ENCODE data around the gene CD6.
A peak's percentile ranks its signal among the peaks of the same experiment; 100 is the strongest.

Gene CD6

GRCh38 chr11:61065955-61066638 is 94.6 kb downstream of the CD6 start:
- no peak overlapping the region for H3K4me3 ChIP-seq (ENCODE audit: low read depth, low read length)
- POLR2A ChIA-PET: no interaction called here
- CTCF ChIA-PET: interaction anchor here (0.7 to 1.4 kb wide), 4 partner anchors 19 to 96 kb away, joined by 3 to 4 read pairs (median 3); no protein-coding TSS in a partner anchor
- TF ChIP-seq ZNF26 (tag by site-specific recombination; IDR thresholded peaks at IDR 0.05) (no peak), ZNF404 (tag by site-specific recombination; IDR thresholded peaks at IDR 0.05) (no peak), SP2 (tag by site-specific recombination; IDR thresholded peaks at IDR 0.05) (no peak), ZFP69B (tag by site-specific recombination; IDR thresholded peaks at IDR 0.05) (no peak), ZNF629 (tag by site-specific recombination; IDR thresholded peaks at IDR 0.05) (no peak), BCL11B (tag by site-specific recombination; IDR thresholded peaks at IDR 0.05; ENCODE audit: low read depth) (no peak), HOXA7 (CRISPR knock-in tag; IDR thresholded peaks at IDR 0.05; ENCODE audit: borderline replicate concordance) (no peak)
- no peak overlapping the region for H3K27ac ChIP-seq (ENCODE audit: extremely low read depth, low read depth, low read length)
- no peaks in the 10 kb centered on the region for H3K4me1 ChIP-seq (ENCODE audit: control insufficient read depth, insufficient read depth, low read length)
- no peaks in the 10 kb centered on the region for H3K9me3 ChIP-seq (ENCODE audit: control insufficient read depth, insufficient read depth, low read depth, low read length)
- no peaks in the 10 kb centered on the region for H3K36me3 ChIP-seq (ENCODE audit: control insufficient read depth in 2 of 2, insufficient read depth in 1 of 2, low read length in 2 of 2)

GRCh38 chr11:61066645-61067044 is 95.2 kb downstream of the CD6 start:
- Histone ChIP-seq H3K36me3 (ENCODE audit: control insufficient read depth in 2 of 2, insufficient read depth in 1 of 2, low read length in 2 of 2) (no peaks in the 10 kb centered on the region), H3K4me3 (ENCODE audit: low read depth, low read length) (no peak overlapping the region), H3K4me1 (ENCODE audit: control insufficient read depth, insufficient read depth, low read length) (no peaks in the 10 kb centered on the region), H3K9me3 (ENCODE audit: control insufficient read depth, insufficient read depth, low read depth, low read length) (no peaks in the 10 kb centered on the region), H3K27ac (ENCODE audit: extremely low read depth, low read depth, low read length) (no peak overlapping the region)
- POLR2A ChIA-PET: no interaction called here
- TF ChIP-seq ZNF664 (tag by site-specific recombination; IDR thresholded peaks at IDR 0.05) (0 out of 2 replicates have a peak, but pooled peaks have one; percentile 24), PRDM6 (tag by site-specific recombination; IDR thresholded peaks at IDR 0.05) (no peak)
- CTCF ChIA-PET: interaction anchor here (0.7 to 1.4 kb wide), 5 partner anchors 10 to 96 kb away, joined by 3 to 4 read pairs (median 3); no protein-coding TSS in a partner anchor

- H3K36me3 ChIP-seq (ENCODE audit: control insufficient read depth in 2 of 2, insufficient read depth in 1 of 2, low read length in 2 of 2): no peaks in the 10 kb centered on the region
- ChIA-PET CTCF (interaction anchor here (0.7 to 1.1 kb wide), 2 partner anchors 12 to 254 kb away, joined by 4 to 5 read pairs; no protein-coding TSS in a partner anchor), POLR2A (no interaction called here)
- no peaks in the 10 kb centered on the region for H3K4me1 ChIP-seq (ENCODE audit: control insufficient read depth, insufficient read depth, low read length)
- H3K9me3 ChIP-seq (ENCODE audit: control insufficient read depth, insufficient read depth, low read depth, low read length): no peaks in the 10 kb centered on the region
- H3K27ac ChIP-seq (ENCODE audit: extremely low read depth, low read depth, low read length): no peak overlapping the region
- H3K4me3 ChIP-seq (ENCODE audit: low read depth, low read length): no peak overlapping the region
- TF ChIP-seq ZBTB11 (tag by site-specific recombination; conservative IDR thresholded peaks at IDR 0.05; ENCODE audit: low read depth): no peak
- TF ChIP-seq SP7 (tag by site-specific recombination; IDR thresholded peaks at IDR 0.05): no peak
- no peak for TF ChIP-seq MYNN (tag by site-specific recombination; IDR thresholded peaks at IDR 0.05; ENCODE audit: borderline replicate concordance)
- no peak for TF ChIP-seq ZNF596 (tag by site-specific recombination; IDR thresholded peaks at IDR 0.05)
- no peak for TF ChIP-seq ZNF670 (tag by site-specific recombination; IDR thresholded peaks at IDR 0.05; ENCODE audit: low read depth)
- TF ChIP-seq KLF8 (tag by site-specific recombination; IDR thresholded peaks at IDR 0.05): no peak
- no peak for TF ChIP-seq ZNF157 (tag by site-specific recombination; IDR thresholded peaks at IDR 0.05)
- no peak for TF ChIP-seq HOXA7 (CRISPR knock-in tag; IDR thresholded peaks at IDR 0.05; ENCODE audit: borderline replicate concordance)
- no peak for TF ChIP-seq ZNF792 (tag by site-specific recombination; IDR thresholded peaks at IDR 0.05)
- no peak for TF ChIP-seq PRDM6 (tag by site-specific recombination; IDR thresholded peaks at IDR 0.05)
- no peak for TF ChIP-seq ZBTB49 (tag by site-specific recombination; IDR thresholded peaks at IDR 0.05; ENCODE audit: low read depth)
- TF ChIP-seq ZNF175 (tag by site-specific recombination; IDR thresholded peaks at IDR 0.05): no peak
Observed at GRCh38 chr11:61067782-61068446, 96.4 kb downstream of the CD6 start.

Measured in HEK293 (cell line).